ENCODE measurements around the gene ADAMTS13.

Gene ADAMTS13

DNA sequence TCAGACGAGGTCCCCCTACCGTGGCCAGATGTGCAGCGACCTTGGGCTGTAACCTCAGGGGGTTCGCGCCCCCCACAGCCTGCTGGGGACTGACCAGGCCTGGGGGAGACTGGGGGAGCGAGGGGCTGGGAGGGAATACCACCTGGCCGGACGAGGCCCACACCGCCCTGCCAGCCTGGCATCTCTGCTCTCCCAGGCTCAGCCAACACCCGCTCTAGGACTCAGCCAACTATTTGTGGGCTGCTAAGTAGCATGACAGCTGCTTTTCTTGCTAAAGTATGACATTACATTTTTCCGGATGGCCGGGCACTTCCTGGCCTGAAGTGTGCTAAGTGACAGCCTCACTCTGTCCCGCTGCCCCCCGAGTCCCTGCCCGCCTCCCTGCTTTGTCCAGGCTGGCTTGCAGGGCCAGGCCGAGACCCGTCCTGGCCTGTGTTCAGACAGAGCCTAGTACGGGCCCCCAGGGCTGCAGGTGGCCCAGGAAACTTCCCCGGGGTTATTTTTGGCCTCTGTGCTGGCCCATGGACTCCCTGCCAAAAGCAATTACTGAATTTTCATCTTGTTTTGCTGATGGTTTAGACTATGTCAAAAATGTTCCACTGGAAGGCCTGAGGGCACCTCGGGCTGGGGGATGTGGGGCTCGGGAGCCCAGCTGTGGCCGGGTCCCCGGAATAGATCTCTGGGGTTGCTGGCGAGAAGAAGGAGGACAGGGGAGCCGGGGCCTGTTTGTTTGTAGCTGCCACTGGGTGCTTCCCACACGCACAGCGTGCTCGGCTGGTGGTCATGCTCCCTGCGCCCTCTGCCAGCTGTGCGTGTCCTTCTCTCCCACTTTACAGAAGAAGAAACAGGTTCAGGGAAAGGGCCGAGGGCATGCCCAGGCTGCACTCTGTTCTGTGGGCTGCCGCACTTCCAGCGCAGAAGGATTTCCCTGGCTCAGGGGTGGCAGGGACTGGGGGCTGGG is 70.2 kb downstream of the ADAMTS13 start:
- no peak for DNase-seq

- DNase-seq = no peak
Measured at GRCh38 chr9:133493428-133493827, 71.3 kb downstream of the ADAMTS13 start.

GRCh38 chr9:133493845-133494540 is 71.8 kb downstream of the ADAMTS13 start:
- no peak for DNase-seq

DNA sequence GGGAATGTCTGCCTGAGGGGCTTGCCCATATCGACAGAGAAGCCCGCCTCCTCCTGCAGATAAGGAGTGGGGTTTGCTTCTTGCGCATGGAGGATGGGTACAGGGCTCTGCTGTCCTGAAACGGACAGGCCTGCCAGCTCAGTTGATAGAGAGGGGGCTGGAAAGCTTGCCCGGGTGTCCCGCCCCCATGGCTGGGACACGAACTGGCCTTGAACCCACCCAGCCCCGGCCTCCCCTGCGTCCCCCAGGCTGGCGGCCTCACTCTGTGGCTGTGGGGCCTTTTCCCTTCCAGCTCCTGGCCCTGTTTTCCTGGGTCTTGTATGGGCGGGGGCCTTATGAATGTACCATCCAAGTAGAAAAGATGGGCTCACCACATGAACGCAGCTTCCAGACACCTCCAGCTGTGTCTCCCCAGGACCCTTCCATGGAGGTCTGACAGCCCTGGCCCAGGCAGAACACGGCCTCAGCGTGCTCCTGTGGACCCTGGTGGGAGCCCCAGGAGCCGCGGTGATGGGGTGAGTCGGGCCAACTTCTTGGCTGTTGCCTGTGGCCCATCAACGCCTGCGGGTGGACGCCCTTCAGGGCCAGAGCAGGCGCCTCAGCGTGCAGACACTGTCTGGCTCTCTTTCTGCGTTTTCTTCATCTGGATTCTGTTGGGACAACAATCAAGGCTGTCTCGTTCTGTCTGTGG is 72.6 kb downstream of the ADAMTS13 start:
- no peak for DNase-seq

- no peak for DNase-seq
Measured at GRCh38 chr9:133495327-133496293, 73.4 kb downstream of the ADAMTS13 start.

GRCh38 chr9:133496861-133497842 is 75.0 kb downstream of the ADAMTS13 start:
- DNase-seq = no peak

DNA sequence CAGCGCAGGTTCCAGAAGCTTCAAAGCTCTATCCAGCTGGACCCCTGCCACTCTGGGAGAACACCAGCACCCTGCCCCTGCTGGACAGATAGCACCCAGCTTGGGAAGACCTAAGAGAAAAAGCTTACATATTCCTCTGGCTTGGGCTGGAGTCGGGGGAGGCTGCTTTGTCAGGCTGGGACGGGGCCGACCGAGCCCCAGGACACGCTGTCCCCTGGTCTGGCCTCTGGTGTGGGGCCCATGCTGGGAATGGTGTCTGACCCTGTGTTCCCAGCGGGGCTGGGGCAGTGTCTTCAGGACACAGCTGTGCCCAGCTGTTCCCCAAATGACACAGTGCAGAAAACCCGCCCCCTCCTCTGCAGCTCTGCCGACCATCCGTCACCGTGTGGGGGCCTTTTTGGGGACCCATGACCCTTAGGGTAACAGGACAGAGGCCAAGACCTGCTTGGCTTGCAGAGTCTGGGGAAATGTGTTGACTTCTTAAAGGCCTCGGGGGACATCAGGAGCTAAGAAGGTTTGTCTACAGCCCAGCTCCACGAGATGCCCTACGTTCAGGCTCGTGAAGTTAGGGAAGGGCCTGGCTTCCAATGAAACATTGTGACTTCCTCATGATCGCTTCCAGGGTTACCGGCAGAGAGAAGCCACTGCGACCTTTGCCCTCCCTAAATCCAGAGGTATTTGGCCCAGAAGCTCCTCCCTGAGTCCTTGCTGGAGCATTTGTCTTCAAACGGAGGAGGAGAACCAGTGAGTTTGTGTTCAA is 77.1 kb downstream of the ADAMTS13 start:
- no peak for DNase-seq

GRCh38 chr9:133499892-133500270 is 77.7 kb downstream of the ADAMTS13 start:
- no peak for DNase-seq

- DNase-seq = no peak
Measured at GRCh38 chr9:133502112-133502511, 79.9 kb downstream of the ADAMTS13 start.

DNA sequence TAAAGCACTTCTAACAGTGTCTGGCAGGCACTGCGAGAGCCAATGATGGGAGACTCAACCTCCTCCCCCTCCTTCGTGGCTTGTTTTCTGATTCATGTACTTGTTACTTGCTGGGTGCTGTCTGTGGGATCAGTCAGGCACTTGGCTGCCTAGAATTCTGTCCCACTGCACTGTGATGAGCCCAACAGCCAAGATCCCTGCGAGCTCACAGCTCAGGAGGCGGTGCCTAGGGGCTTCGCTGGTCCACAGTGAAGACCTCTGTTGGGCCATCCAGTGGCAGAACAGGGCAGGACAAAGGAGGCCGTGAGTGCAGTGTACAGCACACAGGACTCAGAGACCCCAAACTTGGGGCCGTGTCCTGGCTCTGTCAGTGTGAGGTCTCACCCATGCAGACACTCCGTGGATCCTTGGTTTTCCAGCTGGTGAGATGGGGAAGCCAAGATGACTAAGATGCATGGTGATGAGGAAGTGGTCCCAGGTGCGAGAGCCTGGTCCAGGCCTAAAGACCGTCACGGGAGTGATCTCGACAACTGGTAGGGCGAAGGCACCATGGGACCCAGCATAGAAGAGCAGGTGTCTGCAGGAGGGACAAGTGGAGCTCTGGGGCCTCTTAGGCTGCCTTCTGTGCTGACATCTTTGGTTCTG is 83.1 kb downstream of the ADAMTS13 start:
- DNase-seq = no peak

- no peak for DNase-seq
Measured at GRCh38 chr9:133505901-133506652, 83.9 kb downstream of the ADAMTS13 start.

DNA sequence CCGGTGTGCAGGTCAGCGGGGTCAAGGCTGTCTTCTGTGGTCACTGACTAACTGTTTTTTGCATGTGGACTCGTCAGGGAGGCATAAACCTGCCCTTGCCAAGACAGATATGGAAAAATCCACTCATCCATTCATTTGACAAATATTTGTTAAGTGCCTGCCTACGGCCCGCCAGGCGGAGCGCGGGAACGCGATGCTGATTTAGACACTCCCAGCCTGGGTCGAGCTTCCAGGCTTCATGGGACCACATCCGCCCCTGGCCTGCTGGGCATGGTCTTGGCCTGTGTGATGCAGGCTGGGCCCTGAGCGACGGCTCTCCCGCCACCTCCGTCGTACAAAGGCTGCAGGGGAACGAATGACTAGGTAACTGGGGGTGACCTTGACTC is 84.5 kb downstream of the ADAMTS13 start:
- no peak for DNase-seq

GRCh38 chr9:133507246-133507965 is 85.2 kb downstream of the ADAMTS13 start:
- no peak for DNase-seq

- no peak for DNase-seq
Measured at GRCh38 chr9:133508046-133508445, 85.9 kb downstream of the ADAMTS13 start.

All from CD4-positive, alpha-beta T cell treated with Interleukin-6 for 4 hours (primary cell).